Measurements from ENCODE around the gene HDC.
A peak's percentile ranks its signal among the peaks of the same experiment; 100 is the strongest.

Gene HDC

DNA sequence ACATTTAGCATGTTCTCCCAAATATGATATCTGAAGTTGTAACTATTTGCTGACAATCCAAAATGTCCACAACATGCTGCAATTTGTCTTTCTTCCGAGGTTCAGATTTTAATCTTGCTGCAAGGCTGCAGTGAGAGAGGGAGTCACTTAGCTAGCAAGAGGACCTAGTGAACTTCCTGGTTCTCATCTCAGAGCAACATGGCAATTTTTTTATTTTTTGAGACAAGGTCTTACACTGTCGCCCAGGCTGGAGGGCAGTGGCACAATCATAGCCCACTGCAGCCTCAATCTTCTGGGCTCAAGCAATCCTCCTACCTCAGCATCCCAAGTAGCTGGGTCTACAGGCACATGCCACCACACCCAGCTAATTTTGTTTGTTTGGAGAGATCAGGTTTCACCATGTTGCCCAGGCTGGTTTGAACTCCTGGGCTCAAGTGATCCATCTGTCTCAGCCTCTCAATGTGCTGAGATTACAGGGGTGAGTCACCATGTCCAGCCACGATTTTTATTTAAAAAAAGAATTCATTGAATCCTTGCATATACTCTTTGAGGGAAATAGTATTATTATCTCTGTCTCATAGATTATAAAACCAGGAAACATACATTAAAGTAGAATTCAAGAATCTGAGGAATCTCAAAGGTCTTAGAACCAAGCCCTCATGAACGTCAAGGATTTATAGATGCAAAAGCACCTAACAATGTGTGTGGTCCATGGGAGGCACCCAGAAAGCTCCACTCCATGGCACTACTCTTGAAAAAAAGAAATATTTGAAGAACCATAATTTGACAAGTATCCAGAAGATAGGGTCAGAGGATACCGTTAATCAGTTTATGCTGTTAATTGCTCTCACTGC, 9.1 kb downstream of the HDC start:
- DNase-seq: no peak

DNA sequence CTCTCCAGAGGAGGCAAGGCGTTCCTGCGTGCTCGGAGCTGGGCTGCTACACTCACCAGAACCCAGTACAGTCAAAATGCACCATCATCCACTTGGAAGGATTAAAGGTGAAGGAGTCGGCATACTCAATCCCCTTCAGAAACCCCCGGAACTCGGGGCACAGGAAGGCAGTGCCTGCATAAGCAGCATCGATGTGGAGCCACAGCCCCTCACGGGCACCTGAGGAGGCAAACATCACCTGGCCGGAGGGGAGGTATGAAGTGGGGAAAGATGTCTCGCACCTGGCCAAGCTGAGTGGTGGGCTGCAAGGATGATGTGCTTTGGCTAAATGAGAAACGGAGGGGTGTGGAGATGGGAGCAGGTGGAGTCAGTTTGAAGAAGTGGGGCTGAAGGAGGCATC, 13.0 kb downstream of the HDC start:
- DNase-seq: no peak

GRCh38 chr15:50251638-50252182, 13.8 kb downstream of the HDC start:
- no peak for DNase-seq

- no peak for DNase-seq
Measured at GRCh38 chr15:50250760-50251394, 14.6 kb downstream of the HDC start.

GRCh38 chr15:50249704-50250103, 15.8 kb downstream of the HDC start:
- no peak for DNase-seq

DNA sequence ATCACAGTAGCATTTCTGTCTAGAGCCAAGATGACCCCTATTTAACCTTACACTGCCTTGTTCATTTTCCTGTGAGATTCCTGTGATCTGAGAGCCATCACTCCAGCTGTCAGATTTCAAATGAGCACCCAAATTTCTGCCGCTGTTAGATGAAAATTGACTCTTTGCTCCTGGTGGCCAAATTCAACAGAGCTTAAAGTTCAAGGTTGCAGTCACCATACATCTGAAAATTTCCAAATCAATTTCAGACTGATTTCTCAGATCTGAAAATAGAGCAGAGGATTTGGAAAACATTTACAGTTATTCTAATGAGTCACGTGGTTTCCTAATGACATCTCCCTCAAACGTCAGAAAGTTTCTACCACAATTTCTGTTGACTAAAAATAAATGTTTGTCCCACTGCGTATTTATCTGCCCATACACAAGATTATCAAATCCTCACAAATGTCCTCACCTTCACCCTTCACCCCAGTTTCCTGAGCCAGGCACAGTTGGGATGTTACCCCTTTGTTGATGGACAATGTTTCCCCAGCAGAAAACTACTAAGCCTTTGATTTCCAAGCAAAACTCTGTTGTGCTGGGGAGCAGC, 16.4 kb downstream of the HDC start:
- DNase-seq: no peak

- peak in 2 of 58 donors; percentile 4 to 6 for DNase-seq
Measured at GRCh38 chr15:50247819-50248655, 17.5 kb downstream of the HDC start.

DNA sequence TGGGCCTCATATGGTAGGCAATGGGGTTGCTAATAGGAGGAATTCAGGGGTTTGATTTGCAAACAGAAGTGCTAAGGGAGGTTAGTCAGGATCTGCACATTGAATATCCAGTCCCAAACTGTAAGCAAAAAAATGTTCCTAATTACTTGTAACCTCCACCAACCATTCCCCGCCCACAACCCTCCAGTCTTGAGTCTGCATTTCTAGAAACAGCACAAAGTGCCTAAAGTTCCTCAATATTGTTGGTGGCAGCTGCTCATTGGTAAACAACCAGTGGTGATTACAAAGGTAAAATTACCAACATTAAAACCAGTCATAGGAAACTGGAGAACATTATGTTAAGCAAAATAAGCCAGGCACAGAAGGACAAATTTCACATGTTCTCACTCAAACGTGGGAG, 18.9 kb downstream of the HDC start:
- no peak for DNase-seq

- DNase-seq: no peak
Measured at GRCh38 chr15:50244959-50245624, 20.4 kb downstream of the HDC start.

DNA sequence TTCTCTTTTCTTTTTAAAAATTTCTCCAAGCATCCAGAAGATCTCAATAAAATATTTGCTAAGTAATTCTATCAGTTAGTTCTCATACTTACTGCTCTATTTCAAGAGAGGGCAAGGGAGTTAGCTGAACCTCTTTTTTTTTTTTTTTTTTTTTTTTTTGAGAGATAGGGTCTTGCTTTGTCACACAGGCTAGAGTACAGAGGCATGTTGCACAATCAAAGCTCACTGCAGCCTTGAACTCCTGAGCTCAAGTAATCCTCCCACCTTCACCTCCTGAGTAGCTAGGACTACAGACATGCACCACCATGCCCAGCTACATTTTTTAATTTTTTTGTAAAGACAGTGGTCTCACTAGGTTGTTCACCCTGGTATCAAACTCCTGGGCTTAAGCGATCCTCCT, 21.4 kb downstream of the HDC start:
- DNase-seq: no peak

GRCh38 chr15:50241684-50242450, 23.7 kb downstream of the HDC start:
- DNase-seq: no peak

- DNase-seq: no peak
Measured at GRCh38 chr15:50238255-50238654, 27.3 kb downstream of the HDC start.

DNA sequence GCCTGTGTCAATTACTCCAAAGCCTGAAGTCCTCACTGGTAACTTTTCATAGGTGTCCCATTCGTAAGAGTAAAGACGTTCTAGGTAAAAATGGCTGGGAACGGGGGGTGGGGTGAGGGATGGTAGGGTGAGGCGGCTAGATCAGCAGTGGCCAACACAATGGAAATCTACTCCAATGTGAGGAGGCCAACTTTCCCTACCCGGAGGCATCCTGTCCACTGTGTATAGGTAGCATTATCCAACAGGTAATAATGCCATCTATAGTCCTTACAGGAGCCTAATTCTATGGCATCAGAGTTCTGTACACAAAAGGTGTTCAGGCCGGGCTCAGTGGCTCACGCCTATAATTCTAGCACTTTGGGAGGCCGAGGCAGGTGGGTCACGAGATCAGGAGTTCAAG, 29.1 kb downstream of the HDC start:
- no peak for DNase-seq

DNA sequence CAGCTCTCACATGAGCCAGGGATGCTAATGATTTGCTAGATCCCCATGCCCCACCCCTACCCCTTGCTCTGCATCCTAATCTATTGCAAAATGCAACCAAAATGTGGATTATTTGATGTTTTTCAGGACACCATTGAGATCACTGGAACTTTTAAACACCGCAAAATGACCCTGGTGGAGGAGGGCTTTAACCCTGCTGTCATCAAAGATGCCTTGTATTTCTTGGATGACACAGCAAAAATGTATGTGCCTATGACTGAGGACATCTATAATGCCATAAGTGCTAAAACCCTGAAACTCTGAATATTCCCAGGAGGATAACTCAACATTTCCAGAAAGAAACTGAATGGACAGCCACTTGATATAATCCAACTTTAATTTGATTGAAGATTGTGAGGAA, 29.7 kb downstream of the HDC start:
- no peak for DNase-seq

DNA sequence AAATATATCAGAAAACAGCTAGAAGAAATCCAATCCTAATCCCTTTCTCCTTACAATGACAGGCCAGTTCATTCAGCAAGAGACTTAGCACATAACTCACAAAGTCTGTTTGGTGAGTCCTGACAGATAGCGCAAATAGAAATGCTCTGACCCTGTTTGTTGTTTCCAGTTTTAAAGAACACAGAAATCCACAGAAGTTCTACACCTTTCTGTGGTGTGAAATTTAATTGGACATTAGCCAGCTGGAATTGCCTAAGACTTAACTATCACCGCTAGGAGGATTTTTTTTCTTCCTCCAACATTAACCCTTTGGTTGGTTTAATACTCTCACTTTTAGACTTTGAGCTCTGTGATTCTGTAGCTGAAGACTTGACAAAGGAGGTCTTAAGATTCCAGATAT, 30.8 kb downstream of the HDC start:
- no peak for DNase-seq

DNA sequence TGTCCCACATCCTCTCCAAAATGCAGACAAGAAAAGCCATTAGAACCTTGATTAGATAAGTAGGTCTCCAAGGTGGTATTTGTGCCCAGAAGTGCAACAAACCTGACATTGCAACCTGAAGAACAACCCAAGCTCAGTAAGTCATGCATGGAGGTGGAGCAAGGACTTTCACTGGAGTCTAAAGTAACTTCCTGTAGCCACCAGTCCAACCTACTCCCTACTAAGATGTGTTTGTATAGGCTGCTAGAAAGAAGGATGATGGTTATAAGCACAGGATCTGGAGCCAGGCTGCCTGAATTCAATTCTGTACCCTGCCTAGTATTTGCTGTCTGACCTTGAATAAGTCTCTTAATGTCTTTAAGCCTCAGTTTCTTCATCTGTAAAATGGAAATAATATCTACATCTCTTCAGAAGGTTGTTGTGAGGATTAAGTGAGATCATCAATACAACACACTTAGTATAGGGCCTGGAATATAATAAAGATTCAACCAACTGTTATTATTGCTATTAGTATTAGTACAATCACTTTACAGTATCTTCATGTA, 32.3 kb downstream of the HDC start:
- DNase-seq: no peak

DNA sequence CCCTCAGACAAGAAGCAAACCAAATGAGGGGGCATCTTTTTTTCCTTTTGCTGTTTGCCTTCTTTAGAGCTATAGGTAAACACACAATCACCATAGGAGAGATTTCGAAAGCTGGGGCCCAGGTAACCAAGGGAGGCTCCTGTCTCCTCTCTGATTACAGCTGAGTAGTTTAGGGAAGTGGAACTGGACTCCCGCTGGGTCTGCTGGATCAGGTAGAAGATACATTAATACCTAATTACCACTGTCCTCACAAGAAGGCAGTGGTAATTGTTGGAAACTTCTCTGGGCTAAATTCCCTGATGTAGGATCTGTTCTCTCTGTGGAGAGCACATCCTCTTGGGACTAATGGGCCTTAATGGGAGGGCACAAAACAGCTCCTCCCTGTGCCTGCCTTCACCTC, 32.7 kb downstream of the HDC start:
- no peak for DNase-seq

DNA sequence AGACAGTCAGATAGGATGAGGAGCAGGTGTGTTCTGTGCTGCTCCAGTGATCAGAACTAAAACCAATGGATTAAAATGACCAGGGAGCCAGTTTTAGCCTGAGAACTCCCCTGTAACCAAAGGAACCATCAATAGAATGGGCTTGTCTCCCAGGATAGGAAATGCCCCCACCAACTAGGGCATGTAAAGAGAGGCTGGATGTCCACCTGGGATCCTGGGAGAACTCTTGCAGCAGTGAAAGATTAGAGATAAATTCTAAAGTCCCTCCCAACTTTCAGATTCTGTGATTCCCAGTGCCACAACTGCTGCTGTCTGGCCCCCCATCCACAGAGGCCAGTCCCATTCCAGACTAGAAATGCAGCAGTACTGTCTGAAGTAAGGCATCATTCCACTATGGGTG, 33.8 kb downstream of the HDC start:
- DNase-seq: no peak

GRCh38 chr15:50229336-50229735, 36.2 kb downstream of the HDC start:
- no peak for DNase-seq

- no peak for DNase-seq
Measured at GRCh38 chr15:50228866-50229265, 36.7 kb downstream of the HDC start.
